ENCODE measurements around the gene ENTPD6.

ENTPD6 gene

DNA sequence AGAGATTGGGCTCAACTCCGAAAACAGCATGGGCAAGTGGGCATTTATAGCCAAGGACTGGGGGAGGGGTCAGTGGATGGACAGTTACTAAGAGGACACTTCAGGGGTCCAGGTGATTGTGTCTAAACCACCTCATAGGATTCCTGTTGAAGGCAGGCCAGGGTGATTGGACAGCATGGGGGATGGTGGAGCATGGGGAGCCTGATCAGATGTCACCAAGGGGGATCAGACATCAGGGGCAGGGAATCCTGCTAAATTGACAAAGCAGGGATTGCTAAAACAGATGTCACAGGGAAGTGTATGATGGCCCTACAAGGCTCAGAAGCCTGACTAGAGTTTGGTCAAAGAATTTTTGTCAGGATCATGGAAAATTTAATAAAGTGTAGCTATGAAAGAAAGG is 49.9 kb downstream of the ENTPD6 start:
- no peak for DNase-seq

DNA sequence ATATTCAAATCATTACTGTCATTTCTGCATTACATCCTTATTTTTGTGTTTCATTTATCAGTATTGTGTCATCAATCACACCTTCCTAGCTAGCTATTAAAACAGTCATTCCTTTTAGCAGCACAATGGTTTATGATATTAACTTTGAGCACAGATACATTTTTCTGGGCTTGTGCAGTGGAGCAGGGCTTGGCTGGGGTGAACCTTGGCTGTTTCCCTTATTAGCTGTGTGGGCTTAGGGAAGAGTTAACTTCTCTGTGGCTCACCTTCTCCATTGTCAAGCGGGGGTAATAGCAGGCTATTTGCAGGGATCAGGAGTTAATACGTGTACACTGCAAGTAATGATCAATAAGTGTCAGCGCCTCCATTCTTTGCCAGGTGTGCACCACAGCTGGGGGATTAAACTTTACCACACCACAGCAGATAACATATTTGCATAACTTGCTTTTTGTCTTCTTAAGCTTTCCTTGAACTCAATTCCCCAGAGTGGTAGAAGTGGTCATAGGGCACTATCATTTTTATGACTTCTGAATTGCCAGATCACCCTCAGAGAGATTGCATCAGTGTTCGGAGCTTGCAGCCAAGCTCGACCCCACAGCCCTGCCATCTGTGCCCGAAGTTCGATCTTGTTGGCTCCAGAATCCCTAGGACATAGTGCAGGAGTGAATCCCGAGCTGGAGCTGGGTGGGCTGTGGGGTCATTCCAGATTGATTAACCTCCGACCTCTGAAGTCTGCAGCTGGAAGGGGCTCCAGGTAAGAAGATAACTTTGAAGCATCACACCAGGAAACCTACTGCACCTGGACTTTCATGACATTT is 50.9 kb downstream of the ENTPD6 start:
- DNase-seq: no peak

DNA sequence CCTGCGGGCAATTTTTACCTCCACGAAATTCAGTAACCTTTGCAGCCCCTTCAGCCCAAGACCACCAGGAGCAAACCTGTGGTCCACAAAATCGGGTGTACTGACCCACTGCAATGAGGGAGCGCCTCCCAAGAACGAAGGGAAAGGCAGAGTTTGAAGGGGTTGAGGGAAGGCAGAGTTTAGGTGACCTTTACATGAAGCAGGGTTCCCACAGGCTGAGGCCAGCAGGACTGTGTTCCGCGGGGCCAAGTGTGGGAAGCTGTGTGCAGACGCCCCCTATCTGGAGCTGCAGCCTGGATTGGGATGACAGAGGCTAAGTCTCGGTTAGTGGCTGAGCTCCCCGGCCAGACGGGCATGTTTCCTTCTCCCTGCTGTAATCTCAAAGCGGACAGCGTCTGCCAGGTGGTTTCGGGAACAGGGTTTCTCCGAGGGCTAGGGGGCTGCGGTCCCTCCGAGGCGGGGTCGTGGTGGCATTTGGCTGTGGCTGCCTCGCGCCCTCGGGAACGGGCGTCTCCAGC is 51.5 kb downstream of the ENTPD6 start:
- DNase-seq: peak; percentile 72

DNA sequence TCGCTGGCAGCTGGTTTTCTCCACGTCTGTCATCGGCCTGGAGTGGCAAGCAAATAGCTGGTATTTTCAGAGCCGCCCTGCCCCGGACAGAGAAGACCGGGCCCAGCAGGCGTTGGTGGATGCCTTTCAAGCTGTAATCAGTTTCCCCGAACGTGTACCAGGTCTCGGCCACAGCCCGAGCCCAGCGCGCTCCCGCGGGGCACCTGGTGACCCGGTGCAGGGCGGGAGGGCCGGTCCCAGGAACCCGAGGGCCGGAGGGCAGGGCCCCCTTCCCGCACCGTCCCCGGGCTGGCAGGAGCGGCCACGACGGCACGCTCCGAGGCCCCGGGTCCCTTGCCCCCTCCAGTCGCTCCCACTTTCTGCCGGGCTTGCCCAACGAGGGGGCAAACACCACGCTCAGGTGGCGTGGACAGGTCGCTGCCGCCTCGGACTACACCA is 52.0 kb downstream of the ENTPD6 start:
- DNase-seq: no peak

DNA sequence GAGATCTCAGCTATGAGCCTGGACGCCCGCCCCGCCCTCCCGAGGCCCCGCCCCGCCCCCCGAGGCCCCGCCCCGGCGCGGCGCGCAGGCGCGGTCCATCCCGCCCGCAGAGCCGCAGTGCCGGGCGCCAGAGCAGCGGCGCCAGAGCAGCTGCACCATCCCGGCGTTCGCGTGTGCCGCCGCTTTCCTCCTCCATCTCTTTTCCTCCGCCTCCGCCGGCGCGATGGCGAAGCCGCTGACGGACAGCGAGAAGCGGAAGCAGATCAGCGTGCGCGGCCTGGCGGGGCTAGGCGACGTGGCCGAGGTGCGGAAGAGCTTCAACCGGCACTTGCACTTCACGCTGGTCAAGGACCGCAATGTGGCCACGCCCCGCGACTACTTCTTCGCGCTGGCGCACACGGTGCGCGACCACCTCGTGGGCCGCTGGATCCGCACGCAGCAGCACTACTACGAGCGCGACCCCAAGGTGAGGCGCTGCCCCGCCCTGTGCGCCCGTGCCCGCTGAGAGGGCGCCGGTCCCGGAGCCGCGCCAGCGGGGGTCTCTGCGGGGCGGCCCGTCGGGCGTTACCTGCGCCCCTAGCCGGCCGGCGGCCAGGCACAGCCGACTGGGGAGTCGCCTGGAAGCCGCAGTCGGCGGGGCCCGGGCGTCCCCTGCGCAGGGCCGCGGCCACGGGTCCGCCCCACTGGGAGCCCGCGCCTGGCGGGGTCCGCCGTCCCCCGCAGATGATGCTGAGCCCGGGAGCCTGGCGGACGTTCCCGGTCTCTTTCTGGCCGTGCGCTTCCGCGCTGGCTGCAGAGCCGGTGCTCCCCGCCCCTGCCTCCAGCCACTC is 52.7 kb downstream of the ENTPD6 start, which contains the start of gene PYGB:
Gene PYGB (plus strand): TSS at position 130 of the 830 bp plus-strand sequence. CDS start 94 bp downstream, at position 224.
- peak; percentile 87 for DNase-seq

DNA sequence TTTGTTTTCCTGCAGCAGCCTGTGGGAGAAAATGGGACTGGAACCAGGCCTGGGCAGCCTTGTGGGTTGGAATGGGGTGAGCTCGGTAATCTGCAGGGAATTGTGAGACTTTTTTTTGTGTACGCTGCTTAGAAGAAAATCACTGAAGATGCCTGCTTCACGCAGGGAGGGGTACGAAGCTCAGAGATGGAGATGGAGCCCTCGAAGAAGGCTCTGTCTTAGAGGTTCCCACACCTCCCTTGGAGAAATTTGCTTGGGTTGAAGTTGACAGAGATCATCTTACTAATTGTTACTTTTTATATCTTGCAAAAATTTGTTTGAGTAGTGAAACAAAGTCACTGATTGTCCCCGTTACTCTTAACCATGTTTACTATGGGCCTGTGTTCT is 53.3 kb downstream of the ENTPD6 start:
- no peak for DNase-seq

DNA sequence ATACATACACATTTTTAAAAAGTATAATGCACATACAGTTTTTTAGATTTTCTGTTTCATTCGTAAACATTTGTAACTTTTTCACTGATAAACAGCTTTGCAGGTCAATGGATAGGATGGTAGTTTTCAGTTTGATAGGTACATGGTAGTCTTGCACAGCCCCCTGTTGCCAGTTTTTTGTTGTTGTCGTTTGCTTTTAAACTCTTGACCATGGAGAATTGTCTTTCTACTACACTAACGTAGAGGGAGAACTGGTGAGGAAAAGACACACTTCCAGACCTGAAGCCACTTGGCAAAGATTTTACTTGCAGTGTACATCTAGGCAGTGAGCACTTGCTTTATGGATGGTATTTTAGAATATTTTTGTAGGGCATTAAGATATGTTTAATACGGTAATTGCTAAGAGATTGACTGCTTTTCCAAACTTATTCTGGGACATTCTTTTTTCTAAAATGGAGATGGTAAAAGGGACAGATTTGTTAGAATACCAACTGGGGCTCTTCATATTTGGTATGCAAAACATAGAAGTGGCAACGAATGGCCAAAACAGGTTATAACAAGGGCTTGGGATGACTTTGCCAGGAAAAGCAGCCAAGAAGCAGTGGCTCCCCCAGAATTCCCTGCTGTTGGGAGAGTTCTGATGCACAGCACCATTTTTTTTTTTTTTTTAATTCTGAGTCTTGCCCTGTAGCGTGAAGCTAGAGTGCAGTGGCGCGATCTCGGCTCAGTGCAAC is 53.9 kb downstream of the ENTPD6 start:
- DNase-seq: peak; percentile 17

DNA sequence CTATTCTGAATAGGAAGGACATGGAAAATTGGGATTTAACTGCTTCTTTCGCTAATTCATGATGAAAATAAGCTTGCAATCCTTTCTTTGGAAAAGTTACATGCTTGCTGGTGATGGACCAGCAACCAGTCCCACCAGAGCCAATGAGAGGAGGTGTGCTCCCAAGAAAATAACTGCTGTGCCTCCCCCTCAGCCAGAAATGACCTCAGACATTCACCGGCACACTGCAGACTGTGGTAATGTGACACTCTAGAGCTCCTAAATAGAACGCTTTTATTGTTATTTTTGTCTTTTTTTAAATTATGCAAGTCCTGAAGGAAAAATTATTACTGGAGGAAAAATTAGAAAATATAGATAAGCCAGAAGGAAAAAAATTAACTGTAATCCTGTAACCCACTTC is 55.0 kb downstream of the ENTPD6 start:
- no peak for DNase-seq

DNA sequence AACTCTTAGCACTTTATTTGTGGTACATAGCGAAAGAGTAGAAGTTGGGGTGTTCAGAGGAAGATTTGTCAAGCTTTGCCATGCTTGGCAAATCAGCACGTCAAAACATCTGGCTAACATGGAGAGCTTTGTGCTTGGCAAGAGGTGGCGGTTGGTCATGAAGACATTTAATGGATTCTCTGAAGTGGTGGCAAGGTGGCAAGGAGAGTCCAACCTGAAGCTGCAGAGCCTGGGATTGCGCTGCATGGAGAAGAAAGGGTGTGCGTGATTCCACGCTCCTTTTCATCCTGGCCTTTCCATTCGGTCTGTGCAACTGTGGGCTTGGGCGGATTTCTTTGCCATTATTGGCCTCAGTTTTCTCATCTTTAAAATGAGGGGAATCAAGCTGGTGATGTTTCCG is 55.5 kb downstream of the ENTPD6 start:
- DNase-seq: no peak

DNA sequence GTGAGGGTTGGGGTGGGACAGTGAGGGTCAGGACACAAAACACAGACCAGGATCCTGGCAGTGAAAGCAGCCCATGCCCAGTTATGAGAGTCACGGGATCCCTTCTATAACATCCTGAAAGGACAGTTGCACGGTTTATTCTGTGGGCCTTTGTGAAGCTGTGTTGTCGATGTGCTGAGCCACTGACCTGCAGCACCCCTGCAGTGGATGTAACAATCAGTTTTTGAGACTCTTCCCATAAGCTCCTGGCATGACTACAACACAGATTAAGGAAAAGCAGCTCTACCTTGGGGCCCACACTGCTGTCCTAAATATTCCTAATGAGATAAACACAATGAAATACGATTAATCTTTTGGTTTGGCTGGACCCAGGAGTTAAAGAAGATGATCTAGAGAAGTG is 56.0 kb downstream of the ENTPD6 start:
- DNase-seq: no peak

DNA sequence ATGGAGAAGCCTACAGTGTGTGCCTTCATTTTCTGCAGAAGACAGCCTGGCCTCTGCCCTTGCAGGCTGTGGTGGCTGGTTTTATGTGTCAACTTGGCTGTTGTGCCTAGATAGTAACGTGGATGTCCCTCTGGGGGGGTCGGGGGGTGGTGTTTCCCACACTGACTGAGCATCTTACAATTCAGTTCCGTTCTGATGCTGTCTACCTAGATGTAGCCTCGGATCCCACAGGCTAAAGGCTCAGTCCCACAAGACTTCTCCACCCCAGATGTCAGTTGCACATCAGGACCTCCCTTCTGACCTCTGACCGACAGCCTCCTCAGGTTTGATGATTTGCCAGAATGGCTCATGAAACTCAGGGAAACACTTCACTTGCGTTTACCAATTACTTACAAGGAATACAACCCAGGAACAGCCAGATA is 56.7 kb downstream of the ENTPD6 start:
- DNase-seq: no peak

DNA sequence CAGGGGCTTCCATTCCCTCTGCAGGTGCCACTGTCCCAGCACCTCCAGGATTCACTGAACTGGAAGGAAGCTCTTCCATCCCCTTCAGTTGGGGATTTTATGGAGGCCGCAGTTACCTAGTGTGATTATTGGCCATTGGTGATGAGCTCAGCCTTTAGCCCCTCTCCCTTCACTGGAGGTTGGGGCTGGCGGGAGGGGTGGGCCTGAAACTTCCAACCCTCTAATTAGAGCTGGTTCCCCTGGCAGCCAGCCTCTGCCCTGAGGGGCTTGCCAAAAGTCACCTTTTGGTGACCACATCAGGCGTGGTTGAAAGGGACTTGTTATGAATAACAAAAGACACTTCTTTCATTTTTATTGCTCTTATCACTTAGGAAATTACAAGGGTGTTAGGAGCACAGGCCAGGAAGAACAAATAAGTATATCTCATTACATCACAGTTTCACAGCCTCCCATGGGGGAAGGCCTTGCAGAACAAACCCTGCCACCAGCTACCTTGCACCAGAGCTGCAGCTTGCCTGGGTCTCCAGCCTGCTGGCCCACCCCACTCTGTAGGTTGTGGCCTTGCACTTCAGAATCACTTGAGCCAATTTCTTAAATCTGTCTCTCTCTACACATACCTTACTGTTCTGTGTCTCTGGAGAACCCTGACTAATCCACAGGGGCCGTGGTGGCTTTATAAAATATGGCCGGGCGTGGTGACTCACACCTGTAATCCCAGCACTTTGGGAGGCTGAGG is 57.3 kb downstream of the ENTPD6 start:
- DNase-seq: no peak

DNA sequence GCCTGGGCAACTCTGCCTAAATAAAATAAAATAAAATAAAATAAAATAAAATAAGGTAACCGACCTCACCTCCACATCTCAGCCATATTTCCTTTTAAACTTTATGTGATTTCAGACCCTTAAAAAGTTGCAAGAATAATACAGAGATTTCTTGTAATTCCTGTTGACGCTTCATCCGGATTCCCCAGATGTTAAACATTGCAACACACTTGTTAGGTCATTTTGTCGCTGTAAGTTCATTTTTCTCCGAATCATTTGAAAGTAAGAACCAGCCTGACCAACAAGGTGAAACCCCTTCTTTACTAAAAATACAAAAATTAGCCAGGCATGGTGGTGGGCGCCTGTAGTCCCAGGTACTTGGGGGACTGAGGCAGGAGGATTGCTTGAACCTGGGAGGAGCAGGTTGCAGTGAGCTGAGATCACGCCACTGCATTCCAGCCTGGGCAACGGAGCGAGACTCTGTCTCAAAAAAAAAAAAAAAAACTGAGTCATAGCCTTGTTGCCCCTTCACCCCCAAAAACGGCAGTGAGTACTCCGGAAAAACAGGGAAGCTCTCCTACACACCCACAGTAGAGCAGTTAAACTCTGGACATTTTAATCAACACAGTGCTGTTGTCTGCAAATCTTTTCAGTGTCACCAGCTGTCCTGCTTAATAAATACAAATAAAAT is 58.2 kb downstream of the ENTPD6 start:
- no peak for DNase-seq

DNA sequence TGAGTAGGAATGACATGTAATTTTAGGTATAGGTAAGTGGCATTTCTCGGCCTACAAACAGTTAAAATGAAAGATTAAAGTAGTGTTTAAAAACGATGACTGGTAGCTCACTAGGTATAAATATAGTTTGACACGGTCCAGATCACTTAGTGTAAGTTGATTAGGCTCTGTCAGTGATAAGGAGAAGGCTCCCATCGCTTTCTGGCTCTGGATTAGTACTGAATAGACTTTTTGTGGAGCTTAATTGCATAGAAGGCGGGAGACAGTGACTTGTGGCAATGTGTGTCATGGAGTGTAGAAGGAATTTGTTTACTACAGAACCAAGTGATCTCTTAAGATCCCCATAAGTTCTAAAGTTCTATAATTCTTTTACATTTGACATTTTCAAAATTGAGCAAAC is 59.1 kb downstream of the ENTPD6 start:
- no peak for DNase-seq

DNA sequence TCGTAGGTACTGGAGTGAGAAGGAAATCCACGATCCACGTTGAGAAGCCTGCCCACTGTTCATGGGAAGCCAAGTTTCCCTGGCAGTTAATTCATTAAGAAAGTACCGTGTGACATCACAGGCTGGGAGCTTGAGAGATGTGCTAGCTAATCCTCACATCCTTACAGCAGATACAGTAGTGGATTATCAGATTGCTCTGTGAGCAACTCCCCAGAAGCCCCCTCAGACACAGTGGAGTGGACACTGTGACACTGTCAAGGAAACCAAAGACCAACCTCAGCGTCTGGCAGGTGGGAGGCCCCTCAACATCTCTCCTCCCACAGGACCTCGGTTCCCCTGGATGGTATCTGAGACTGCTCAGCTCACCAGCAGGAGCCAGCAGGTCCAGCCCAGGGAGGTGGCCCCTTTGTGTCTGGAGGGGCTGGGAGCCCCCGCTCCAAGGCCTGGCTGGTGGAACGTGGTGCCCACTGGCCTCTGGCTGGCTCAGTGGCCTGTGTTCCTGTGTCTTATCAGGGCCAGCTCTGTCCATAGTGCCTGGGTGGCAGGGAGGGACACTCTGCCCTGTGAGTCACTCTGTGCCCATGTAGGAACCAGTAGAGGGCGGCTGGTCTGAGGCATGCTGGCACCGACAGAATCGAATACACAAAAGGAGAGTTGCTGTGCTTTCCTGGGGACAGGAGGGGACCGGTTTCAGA is 59.6 kb downstream of the ENTPD6 start:
- DNase-seq: no peak

DNA sequence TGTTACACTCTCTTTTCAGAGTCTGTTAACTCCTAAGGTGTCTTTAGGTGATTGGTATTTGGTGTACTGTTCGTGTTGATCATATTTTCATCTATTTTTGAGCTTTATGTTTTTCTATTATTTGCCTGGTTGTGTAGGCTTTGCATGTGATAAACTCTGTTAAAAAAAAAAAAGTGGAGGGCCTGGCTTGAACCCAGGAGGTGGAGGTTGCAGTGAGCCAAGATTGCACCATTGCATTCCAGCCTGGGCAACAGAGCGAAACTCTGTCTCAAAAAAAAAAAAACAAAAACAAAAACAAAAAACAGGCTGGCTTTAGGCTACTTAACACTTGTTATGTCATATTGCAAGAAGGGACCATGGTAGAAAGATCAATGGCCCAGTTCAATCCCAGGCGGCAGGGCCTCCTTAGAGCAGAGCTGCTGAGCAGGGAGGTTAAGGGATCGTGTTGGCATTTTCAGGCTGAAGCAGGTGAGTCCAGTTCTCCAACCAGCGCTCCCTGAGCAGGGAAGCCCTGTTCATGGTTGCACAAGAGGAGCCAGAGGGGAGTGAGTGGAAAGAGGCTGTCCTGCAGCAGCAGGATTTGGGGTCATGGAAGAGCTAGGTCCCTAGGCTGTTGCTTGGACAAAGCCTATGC is 60.8 kb downstream of the ENTPD6 start:
- no peak for DNase-seq

DNA sequence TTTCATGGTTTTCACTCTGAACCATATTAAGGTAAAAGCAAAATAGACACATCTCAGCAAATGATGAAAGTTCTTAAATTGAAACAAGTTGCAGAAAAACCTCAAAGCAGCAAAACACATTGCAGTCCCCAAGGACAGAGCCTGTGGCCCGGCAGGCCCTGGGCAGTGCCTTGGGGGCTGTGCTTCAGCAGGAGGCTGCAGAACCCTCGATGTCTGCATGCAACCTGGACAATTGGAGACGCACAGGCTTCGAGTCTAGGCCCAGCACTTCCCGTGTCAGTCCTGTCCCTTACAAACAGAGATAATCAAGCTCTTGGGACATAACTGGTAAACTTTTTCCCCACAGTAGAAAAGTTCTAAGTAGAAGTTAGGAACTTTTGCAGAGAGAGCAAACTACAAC is 61.6 kb downstream of the ENTPD6 start:
- DNase-seq: no peak

DNA sequence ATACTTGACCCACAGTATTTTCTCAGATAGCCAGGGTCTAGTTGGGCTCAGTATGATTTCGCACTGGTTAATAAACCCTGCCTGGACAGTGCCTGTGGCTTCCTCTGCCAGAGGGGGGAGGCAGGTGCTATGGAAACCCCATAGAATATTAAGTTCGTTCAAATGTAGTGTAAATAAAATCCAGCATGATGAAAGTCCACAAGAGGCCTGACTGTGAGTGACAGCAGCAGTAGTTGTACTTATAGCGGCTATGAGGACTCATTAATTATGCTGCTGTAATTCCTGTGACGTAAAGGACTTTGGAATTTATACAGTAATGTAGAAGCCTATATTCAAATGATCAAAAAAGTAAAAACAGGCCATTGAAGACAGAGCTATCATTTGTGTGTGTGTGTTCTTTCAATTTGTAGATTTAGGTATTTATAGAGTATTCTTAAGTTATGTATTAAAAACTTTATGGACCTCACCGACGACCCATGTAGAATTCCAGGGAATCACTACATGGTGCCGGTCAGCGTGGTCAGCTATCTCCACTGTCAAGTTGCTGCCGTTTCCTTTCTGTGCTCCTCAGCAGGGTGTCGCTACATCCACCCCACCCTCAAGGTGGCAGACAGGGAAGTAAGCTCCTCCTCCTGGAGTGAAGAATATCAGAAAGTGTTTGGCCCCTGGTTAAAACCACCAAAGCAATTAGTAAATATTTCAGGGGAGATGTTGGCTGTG is 62.4 kb downstream of the ENTPD6 start:
- no peak for DNase-seq

DNA sequence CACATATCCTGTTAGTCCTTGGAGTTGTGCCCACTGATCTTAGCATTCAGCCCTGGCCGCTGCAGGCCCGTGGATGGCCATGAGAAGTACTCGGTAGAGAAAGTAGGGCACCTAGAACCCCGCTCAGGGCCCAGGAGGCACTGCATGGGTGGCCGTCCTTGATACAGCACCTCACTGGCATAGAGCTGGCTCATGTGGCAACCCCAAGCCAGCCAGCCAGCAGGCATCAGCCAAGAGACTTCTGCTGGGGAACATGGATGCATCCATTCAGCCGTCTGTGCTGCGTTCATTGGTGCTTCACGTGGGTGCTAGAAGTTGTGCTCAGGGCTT is 62.9 kb downstream of the ENTPD6 start:
- no peak for DNase-seq

DNA sequence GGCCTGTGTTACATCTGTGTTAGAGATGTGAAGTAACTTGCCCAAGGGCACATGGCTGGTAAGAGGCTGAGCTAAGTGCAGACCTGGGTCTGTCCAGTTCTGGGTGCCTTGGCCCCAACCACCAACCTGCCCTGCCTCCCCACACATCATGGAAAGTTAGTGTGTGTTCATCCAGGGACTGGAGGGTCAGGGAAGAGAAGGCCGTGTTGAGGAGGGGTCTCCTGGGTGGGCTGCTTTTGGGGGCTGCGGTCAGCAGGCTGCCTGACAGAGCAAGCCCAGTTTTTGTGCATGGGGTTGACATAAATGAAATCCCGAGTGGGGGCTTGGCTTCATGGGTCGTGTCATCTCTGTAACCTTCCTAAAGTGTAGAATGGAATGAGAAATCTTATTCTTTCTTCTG is 63.3 kb downstream of the ENTPD6 start:
- no peak for DNase-seq
